ENCODE results near the gene TBL2. TPM values are rescaled to one million over a fixed set of nuclear protein-coding genes. Genes with fewer than 3 reads are reported as not detected.
"Not testable (repeated sequence)": the region's sequence is repeated elsewhere in the genome, so short reads cannot be mapped to it uniquely, and the experiment has no call there.

TBL2 gene
- total RNA-seq, 1 experiment from 2014 or later = 62.8 TPM

- Histone ChIP-seq H2AFZ (ENCODE audit: low read length) (no peak overlapping the region), H3K27ac (ENCODE audit: low read length) (no peak overlapping the region), H3K79me2 (ENCODE audit: low read length) (no peaks in the 10 kb centered on the region), H3K9me2 (replicated peaks; ENCODE audit: low read length) (no peaks in the 10 kb centered on the region), H3K9me3 (ENCODE audit: low read length) (no peaks in the 10 kb centered on the region), H3K36me3 (ENCODE audit: low read depth, low read length) (no peaks in the 10 kb centered on the region), H3K4me2 (ENCODE audit: low read length) (no peak overlapping the region), H3K9ac (ENCODE audit: low read length) (no peak overlapping the region), H3K4me3 (ENCODE audit: low read length) (no peak overlapping the region), H3K27me3 (ENCODE audit: low read length) (no peaks in the 10 kb centered on the region), H4K20me1 (ENCODE audit: low read length) (no peaks in the 10 kb centered on the region), H3K4me1 (ENCODE audit: insufficient read depth, low read length) (peaks cover 9% of the 10 kb centered on the region), H3F3A (ENCODE audit: low read length, unreplicated experiment) (no peaks in the 10 kb centered on the region)
- no TSS peak for BruUV-seq (replicated peaks)
- no peak for TF ChIP-seq EZH2phosphoT487 (IDR thresholded peaks at IDR 0.05; ENCODE audit: borderline replicate concordance, low read length)
- TF ChIP-seq EZH2 (IDR thresholded peaks at IDR 0.05; ENCODE audit: low read length, unreplicated experiment) = no peak
- no peak for TF ChIP-seq CTCF (conservative IDR thresholded peaks at IDR 0.05; ENCODE audit: low read depth, low read length)
- DNase-seq = no peak
- intact Hi-C loops (cut with micrococcal nuclease) = no loop called here
- ATAC-seq = no peak
- POLR2A ChIA-PET (ENCODE audit: unreplicated experiment) = no interaction called here
- CTCF ChIA-PET = interaction anchor here (0.6 kb wide), 1 partner anchor 82 kb away, joined by 3 read pairs; no protein-coding TSS in a partner anchor
Observed at GRCh38 chr7:73611017-73611555, 32.7 kb upstream of the TBL2 start.

- DNase-seq (no peak), ATAC-seq (no peak)
- H3K4me3 ChIP-seq (ENCODE audit: low read length) = no peak overlapping the region
- TF ChIP-seq EZH2 (IDR thresholded peaks at IDR 0.05; ENCODE audit: low read length, unreplicated experiment) = no peak
- no peak for TF ChIP-seq CTCF (conservative IDR thresholded peaks at IDR 0.05; ENCODE audit: low read depth, low read length)
- TF ChIP-seq EZH2phosphoT487 (IDR thresholded peaks at IDR 0.05; ENCODE audit: borderline replicate concordance, low read length) = no peak
- no peak overlapping the region for H2AFZ ChIP-seq (ENCODE audit: low read length)
- no peaks in the 10 kb centered on the region for H3K9me2 ChIP-seq (replicated peaks; ENCODE audit: low read length)
- H3K9ac ChIP-seq (ENCODE audit: low read length) = no peak overlapping the region
- no peaks in the 10 kb centered on the region for H3F3A ChIP-seq (ENCODE audit: low read length, unreplicated experiment)
- H3K4me2 ChIP-seq (ENCODE audit: low read length) = no peak overlapping the region
- H4K20me1 ChIP-seq (ENCODE audit: low read length) = no peaks in the 10 kb centered on the region
- ChIA-PET POLR2A (ENCODE audit: unreplicated experiment) (no interaction called here), CTCF (no interaction called here)
- BruUV-seq (replicated peaks) = no TSS peak
- no peaks in the 10 kb centered on the region for H3K27me3 ChIP-seq (ENCODE audit: low read length)
- intact Hi-C loops (cut with micrococcal nuclease) = no loop called here
- H3K79me2 ChIP-seq (ENCODE audit: low read length) = no peaks in the 10 kb centered on the region
- H3K9me3 ChIP-seq (ENCODE audit: low read length) = no peaks in the 10 kb centered on the region
- no peak overlapping the region for H3K27ac ChIP-seq (ENCODE audit: low read length)
- H3K4me1 ChIP-seq (ENCODE audit: insufficient read depth, low read length) = peaks cover 9% of the 10 kb centered on the region
- H3K36me3 ChIP-seq (ENCODE audit: low read depth, low read length) = no peaks in the 10 kb centered on the region
Observed at GRCh38 chr7:73610105-73610504, 31.7 kb upstream of the TBL2 start.

- H3K9me3 ChIP-seq (ENCODE audit: low read length); H3K4me2 ChIP-seq (ENCODE audit: low read length); H3K9ac ChIP-seq (ENCODE audit: low read length); DNase-seq; BruUV-seq (replicated peaks); H3F3A ChIP-seq (ENCODE audit: low read length, unreplicated experiment); H3K27ac ChIP-seq (ENCODE audit: low read length); H3K27me3 ChIP-seq (ENCODE audit: low read length); H4K20me1 ChIP-seq (ENCODE audit: low read length); H3K4me3 ChIP-seq (ENCODE audit: low read length); ATAC-seq; H3K79me2 ChIP-seq (ENCODE audit: low read length); H3K9me2 ChIP-seq (replicated peaks; ENCODE audit: low read length); H2AFZ ChIP-seq (ENCODE audit: low read length); H3K4me1 ChIP-seq (ENCODE audit: insufficient read depth, low read length); H3K36me3 ChIP-seq (ENCODE audit: low read depth, low read length): not testable (repeated sequence)
- POLR2A ChIA-PET (ENCODE audit: unreplicated experiment) = interaction anchor here (0.7 kb wide), 1 partner anchor 50 kb away, joined by 19 read pairs; the partner anchor contains the start of gene BCL7B
- CTCF ChIA-PET = interaction anchor here (1.4 kb wide), 1 partner anchor 99 kb away, joined by 3 read pairs; no protein-coding TSS in a partner anchor
- intact Hi-C loops (cut with micrococcal nuclease) = loop anchor here (1.0 to 2.0 kb wide), 2 partner anchors 59 to 118 kb away; partner anchors contain the start of gene VPS37D
Observed at GRCh38 chr7:73607692-73607983, 29.3 kb upstream of the TBL2 start.

Measured in PC-3 (cell line).